ENCODE measurements around the gene CYGB.

DNA sequence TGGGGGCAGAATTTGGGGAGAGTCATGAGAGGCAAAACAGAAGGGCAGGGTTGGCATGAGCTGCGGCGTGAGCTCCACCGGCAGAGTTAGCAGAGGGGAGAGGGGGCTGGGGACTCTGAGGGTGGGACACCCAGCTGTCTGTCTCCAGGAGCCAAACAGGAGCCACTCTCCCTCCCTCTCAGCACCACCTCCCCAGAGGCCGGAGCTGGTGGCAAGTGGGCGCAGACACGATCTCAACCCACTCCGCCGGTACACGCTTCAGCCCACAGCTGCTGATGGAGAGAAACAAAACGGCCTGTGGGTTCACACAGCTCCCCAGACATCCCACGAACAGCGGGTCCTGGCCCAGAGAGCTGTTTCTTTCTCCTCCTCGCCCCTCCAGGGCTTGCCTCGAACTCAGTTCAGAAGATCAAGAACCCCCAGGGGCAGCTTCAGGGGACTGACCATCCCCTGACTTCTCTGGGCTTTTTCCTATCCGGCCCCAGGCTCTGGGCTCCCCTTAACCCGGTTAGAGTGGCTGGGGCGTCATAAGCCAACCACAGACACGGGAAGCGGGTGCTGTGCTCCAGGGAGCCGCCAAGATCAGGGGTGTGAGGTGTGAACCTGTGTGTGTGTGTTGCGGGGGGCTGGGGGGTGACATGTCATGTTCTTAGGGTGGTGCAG lies 43.9 kb downstream of the CYGB start:
- TF ChIP-seq, protein P1, sequence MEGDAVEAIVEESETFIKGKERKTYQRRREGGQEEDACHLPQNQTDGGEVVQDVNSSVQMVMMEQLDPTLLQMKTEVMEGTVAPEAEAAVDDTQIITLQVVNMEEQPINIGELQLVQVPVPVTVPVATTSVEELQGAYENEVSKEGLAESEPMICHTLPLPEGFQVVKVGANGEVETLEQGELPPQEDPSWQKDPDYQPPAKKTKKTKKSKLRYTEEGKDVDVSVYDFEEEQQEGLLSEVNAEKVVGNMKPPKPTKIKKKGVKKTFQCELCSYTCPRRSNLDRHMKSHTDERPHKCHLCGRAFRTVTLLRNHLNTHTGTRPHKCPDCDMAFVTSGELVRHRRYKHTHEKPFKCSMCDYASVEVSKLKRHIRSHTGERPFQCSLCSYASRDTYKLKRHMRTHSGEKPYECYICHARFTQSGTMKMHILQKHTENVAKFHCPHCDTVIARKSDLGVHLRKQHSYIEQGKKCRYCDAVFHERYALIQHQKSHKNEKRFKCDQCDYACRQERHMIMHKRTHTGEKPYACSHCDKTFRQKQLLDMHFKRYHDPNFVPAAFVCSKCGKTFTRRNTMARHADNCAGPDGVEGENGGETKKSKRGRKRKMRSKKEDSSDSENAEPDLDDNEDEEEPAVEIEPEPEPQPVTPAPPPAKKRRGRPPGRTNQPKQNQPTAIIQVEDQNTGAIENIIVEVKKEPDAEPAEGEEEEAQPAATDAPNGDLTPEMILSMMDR (IDR thresholded peaks at IDR 0.05; ENCODE audit: insufficient read depth, low read length, poor library complexity, severe bottlenecking): no peak
- TF ChIP-seq EZH2phosphoT487 (conservative IDR thresholded peaks at IDR 0.05; ENCODE audit: low read length): no peak
